ENCODE data around the gene PISD.
A peak's percentile ranks its signal among the peaks of the same experiment; 100 is the strongest.

The PISD gene

DNA sequence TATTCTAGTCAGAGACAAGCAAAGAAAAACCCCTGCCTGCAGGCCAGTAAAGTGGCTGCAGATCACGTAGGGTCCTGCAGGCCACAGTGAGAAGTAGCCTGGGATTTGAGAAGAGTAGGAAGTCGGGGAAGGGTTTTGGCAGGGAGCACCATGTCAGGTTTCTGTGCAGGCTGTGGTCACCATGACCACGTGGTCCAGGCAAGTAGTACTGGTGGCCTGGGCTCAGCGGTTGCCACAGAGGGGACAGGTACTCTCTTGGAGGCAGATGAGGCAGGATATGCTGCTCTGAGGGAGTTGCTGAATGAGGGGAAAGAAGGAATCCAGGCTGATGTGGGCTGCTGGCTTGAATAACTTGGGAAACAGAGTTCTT, 46.5 kb downstream of the PISD start:
- H3K27me3 ChIP-seq (ENCODE audit: low read depth, low read length) = no peaks in the 10 kb centered on the region
- peaks cover 31% of the 10 kb centered on the region for H4K20me1 ChIP-seq (ENCODE audit: insufficient read depth, low read length)
- TF ChIP-seq, protein P1, sequence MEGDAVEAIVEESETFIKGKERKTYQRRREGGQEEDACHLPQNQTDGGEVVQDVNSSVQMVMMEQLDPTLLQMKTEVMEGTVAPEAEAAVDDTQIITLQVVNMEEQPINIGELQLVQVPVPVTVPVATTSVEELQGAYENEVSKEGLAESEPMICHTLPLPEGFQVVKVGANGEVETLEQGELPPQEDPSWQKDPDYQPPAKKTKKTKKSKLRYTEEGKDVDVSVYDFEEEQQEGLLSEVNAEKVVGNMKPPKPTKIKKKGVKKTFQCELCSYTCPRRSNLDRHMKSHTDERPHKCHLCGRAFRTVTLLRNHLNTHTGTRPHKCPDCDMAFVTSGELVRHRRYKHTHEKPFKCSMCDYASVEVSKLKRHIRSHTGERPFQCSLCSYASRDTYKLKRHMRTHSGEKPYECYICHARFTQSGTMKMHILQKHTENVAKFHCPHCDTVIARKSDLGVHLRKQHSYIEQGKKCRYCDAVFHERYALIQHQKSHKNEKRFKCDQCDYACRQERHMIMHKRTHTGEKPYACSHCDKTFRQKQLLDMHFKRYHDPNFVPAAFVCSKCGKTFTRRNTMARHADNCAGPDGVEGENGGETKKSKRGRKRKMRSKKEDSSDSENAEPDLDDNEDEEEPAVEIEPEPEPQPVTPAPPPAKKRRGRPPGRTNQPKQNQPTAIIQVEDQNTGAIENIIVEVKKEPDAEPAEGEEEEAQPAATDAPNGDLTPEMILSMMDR (IDR thresholded peaks at IDR 0.05; ENCODE audit: low read depth, low read length) = no peak
- no peak for TF ChIP-seq EZH2phosphoT487 (IDR thresholded peaks at IDR 0.05; ENCODE audit: low read depth)
- H3K79me2 ChIP-seq (ENCODE audit: low read length) = no peaks in the 10 kb centered on the region
- peak overlapping the region; percentile 72; the same call in 1 of the 2 replicates for H3K4me2 ChIP-seq (ENCODE audit: low read length)
- no peak overlapping the region for H3K4me3 ChIP-seq (ENCODE audit: low read length)
- peaks cover 58% of the 10 kb centered on the region for H3K36me3 ChIP-seq (replicated peaks; ENCODE audit: low read depth, low read length)
- peak overlapping the region; percentile 12; the same call in 1 of the 2 replicates for H3K9ac ChIP-seq (ENCODE audit: low read length)
- H3K27ac ChIP-seq (ENCODE audit: low read length) = peak overlapping the region; percentile 51
- no peak overlapping the region for H2AFZ ChIP-seq (ENCODE audit: low read depth, low read length)
- no peaks in the 10 kb centered on the region for H3K9me3 ChIP-seq (ENCODE audit: insufficient read depth, low read length)
- peaks cover 37% of the 10 kb centered on the region for H3K4me1 ChIP-seq (ENCODE audit: low read length)

DNA sequence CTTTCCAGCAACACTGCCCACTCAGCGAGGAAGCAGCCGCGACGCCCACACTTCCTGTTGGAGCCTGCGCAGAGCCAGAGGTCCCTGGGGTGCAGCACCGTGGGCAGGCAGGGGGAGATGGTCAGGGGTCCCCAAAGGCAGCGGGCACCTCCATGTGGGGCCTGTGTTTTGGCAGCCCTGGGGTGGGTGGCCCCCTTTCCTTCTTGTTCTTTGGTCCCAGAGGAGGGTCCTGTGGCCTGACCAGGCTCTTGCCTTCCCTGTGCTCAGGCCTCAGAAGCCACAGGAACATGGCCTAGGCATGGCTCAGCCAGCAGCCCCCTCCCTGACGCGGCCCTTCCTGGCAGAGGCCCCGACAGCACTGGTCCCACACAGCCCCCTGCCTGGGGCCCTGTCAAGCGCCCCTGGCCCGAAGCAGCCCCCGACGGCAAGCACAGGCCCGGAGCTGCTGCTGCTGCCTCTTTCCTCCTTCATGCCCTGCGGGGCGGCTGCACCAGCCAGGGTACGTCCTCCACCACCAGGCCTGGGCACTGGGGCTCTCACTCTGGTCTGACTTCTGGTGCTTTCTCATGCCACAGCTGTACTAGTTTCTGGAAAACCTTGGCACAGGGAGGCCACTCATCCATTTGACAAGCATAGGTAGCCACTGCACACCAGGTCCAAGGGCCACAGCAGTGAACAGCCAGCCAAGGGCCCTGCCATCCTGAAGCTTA, 47.1 kb downstream of the PISD start:
- Histone ChIP-seq H3K4me3 (ENCODE audit: low read length) (no peak overlapping the region), H3K27me3 (ENCODE audit: low read depth, low read length) (no peaks in the 10 kb centered on the region), H3K36me3 (replicated peaks; ENCODE audit: low read depth, low read length) (peaks cover 54% of the 10 kb centered on the region), H3K4me1 (ENCODE audit: low read length) (peaks cover 37% of the 10 kb centered on the region), H3K9ac (ENCODE audit: low read length) (no peak overlapping the region), H3K27ac (ENCODE audit: low read length) (no peak overlapping the region), H2AFZ (ENCODE audit: low read depth, low read length) (no peak overlapping the region), H3K79me2 (ENCODE audit: low read length) (no peaks in the 10 kb centered on the region), H3K9me3 (ENCODE audit: insufficient read depth, low read length) (no peaks in the 10 kb centered on the region), H4K20me1 (ENCODE audit: insufficient read depth, low read length) (peaks cover 31% of the 10 kb centered on the region), H3K4me2 (ENCODE audit: low read length) (no peak overlapping the region)
- TF ChIP-seq, protein P1 (IDR thresholded peaks at IDR 0.05; ENCODE audit: low read depth, low read length) = no peak
- TF ChIP-seq EZH2phosphoT487 (IDR thresholded peaks at IDR 0.05; ENCODE audit: low read depth) = no peak

DNA sequence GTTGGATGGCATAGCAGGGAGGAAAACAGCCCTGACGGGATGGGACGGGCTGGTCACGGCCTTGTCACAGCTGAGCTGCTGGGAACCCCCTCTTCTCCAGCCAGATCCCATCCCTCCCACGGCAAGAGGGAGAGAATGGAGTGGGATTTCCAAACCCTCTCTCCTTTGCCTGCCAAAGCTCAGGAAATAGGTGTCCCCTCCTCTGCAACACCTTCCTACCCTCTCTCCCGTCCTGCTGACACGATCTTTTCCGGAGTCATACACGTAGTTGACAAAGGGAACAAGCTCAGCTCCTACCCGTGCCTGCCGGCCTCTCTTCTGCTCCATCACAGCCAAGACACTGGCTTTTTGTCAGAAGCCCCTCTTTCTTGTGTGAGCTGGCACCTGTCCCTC, 48.1 kb downstream of the PISD start:
- H3K4me3 ChIP-seq (ENCODE audit: low read length) = no peak overlapping the region
- no peak overlapping the region for H3K27ac ChIP-seq (ENCODE audit: low read length)
- H3K4me1 ChIP-seq (ENCODE audit: low read length) = peaks cover 37% of the 10 kb centered on the region
- no peak overlapping the region for H3K9ac ChIP-seq (ENCODE audit: low read length)
- H3K36me3 ChIP-seq (replicated peaks; ENCODE audit: low read depth, low read length) = peaks cover 44% of the 10 kb centered on the region
- H2AFZ ChIP-seq (ENCODE audit: low read depth, low read length) = no peak overlapping the region
- no peaks in the 10 kb centered on the region for H3K27me3 ChIP-seq (ENCODE audit: low read depth, low read length)
- H3K9me3 ChIP-seq (ENCODE audit: insufficient read depth, low read length) = no peaks in the 10 kb centered on the region
- H4K20me1 ChIP-seq (ENCODE audit: insufficient read depth, low read length) = peaks cover 28% of the 10 kb centered on the region
- no peak overlapping the region for H3K4me2 ChIP-seq (ENCODE audit: low read length)
- H3K79me2 ChIP-seq (ENCODE audit: low read length) = no peaks in the 10 kb centered on the region
- no peak for TF ChIP-seq EZH2phosphoT487 (IDR thresholded peaks at IDR 0.05; ENCODE audit: low read depth)
- TF ChIP-seq, protein P1 (IDR thresholded peaks at IDR 0.05; ENCODE audit: low read depth, low read length) = no peak

DNA sequence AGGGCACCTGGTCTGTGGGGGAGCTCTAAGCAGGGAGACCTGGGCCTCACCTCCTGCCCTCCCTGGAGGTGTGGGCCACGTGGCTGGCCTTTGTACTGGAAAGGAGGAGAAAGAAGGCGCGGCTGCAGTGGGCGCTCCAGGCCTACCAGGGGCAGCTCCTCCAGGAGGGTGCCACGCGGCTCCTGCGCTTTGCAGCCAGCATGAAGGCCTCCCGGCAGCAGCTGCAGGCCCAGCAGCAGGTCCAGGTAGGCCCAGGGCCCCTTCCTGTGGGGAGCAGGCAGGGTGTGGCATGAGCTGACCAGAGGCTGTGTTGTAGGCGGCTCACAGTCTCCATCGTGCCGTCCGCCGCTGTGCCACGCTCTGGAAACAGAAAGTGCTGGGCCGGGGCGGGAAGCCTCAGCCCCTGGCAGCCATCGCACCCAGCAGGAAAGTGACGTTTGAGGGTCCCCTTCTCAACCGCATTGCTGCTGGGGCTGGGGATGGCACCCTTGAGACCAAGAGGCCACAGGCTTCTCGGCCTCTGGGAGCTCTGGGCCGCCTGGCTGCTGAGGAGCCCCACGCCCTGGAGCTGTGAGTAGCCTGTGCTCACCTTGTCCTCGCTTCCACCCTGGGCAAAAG, 48.6 kb downstream of the PISD start:
- no peak overlapping the region for H3K4me2 ChIP-seq (ENCODE audit: low read length)

More for the DNA sequence above, 48.6 kb downstream of the PISD start:
- H3K9ac ChIP-seq (ENCODE audit: low read length) = no peak overlapping the region
- no peak overlapping the region for H3K27ac ChIP-seq (ENCODE audit: low read length)
- H3K36me3 ChIP-seq (replicated peaks; ENCODE audit: low read depth, low read length) = peaks cover 42% of the 10 kb centered on the region
- peaks cover 23% of the 10 kb centered on the region for H4K20me1 ChIP-seq (ENCODE audit: insufficient read depth, low read length)
- TF ChIP-seq, protein P1 (IDR thresholded peaks at IDR 0.05; ENCODE audit: low read depth, low read length) = no peak
- TF ChIP-seq EZH2phosphoT487 (IDR thresholded peaks at IDR 0.05; ENCODE audit: low read depth) = no peak
- H2AFZ ChIP-seq (ENCODE audit: low read depth, low read length) = no peak overlapping the region
- H3K9me3 ChIP-seq (ENCODE audit: insufficient read depth, low read length) = no peaks in the 10 kb centered on the region
- H3K4me1 ChIP-seq (ENCODE audit: low read length) = peaks cover 34% of the 10 kb centered on the region
- no peak overlapping the region for H3K4me3 ChIP-seq (ENCODE audit: low read length)
- no peaks in the 10 kb centered on the region for H3K79me2 ChIP-seq (ENCODE audit: low read length)
- H3K27me3 ChIP-seq (ENCODE audit: low read depth, low read length) = no peaks in the 10 kb centered on the region
